Urothelium cell line (cell line): ENCODE measurements around the gene ERC1.
"Not testable (repeated sequence)": the region's sequence is repeated elsewhere in the genome, so short reads cannot be mapped to it uniquely, and the experiment has no call there.

Source experiments
- DNase-seq: peaks from one replicate; pipeline ENCODE4 v3.0.0; 2011; ENCODE audit warnings: low spot score, mixed read lengths
- FAIRE-seq: peaks from 2 replicates; lab custom pipeline; 2011; peaks lifted over from hg19 to GRCh38; lab: Jason Lieb, UNC

Gene ERC1

DNA sequence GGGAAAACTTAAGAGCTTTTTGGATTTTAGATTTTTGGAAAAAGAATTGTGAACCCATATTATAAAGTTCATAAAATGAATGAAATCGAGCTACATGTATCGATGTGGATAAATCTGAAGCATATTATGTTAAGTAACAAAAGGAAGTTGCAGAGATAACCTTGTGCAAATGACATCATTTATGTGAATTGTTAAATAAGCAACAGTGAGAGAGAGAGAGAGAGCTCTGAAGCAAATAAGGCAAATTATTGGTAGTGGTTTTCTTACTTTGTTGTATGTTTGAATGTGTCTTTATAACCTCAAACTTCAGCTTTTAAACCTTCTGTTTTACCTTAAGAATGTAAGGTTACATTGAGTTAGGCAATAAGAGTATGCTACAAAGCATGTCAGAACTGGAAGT is 78.8 kb downstream of the ERC1 start:
- DNase-seq, result no peak
- FAIRE-seq, result no peak

DNA sequence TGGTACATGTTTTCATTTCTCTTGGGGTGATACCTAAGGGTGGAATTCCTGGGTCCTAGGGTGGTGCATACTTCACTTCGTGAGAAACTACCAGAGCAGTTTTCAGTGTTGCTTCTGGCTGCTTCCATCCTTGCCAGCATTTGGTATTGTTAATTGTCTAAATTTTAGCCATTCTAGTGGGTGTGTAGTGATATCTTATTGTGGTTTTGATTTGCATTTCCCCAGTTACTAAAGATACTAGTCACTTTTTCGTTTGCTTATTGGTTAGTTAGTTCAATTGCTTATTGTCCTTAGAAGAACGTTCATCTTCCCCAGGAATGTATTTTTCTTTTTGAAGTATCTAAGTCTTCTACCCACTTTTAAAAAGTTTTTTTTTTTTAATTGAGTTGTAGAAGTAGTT is 80.2 kb downstream of the ERC1 start:
- no peak for FAIRE-seq
- no peak for DNase-seq

DNA sequence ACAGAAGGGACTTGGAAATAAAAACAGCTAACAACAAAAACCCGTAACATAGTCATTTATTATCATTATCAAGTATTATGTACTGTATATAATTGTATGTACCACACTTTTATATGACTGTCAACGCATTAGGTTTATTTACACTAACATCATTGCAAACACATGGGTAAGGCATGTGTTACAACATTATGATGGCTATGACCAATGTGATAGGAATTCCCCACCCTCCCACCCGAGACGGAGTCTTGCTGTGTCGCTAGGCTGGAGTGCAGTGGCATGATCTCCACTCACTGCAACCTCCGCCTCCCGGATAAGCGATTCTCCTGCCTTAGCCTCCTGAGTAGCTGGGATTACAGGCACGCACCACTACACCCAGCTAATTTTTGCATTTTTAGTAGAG is 82.6 kb downstream of the ERC1 start:
- DNase-seq, result no peak
- FAIRE-seq, result no peak

DNA sequence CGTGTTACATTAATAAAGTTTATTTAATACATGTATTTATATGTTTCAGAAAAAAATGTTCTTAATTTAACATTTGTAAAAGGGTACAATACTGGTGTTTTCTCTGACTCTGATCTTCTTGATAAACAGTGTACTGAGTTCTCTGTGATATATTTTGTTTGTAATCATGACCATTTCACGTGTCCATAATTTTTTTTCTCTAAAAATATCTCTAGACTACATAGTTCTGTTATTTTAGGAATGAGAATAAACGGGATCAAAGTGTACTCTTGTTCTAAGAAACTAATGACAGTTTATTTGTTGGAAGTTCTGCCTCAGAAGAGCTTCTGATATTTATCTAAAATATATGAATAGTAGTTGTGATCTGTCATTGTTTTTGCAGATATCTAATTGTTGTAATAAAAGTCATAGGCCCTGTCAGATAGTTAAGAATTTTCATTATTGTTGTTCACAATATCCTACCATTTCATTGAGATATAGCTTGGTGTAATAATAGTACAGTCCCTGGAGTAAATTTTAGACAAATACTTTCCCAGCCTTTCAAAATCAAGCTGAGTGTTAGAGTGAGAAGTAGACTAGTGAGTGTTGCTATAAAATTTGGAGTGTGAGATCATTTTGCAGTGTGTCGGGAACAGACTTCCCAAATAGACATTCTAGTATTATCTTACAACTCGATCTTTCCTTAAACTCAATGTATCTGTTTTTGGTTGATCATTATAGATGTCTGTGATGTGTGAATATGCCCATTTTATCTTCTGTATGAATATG is 86.2 kb downstream of the ERC1 start:
- DNase-seq (no peak), FAIRE-seq (no peak)

DNA sequence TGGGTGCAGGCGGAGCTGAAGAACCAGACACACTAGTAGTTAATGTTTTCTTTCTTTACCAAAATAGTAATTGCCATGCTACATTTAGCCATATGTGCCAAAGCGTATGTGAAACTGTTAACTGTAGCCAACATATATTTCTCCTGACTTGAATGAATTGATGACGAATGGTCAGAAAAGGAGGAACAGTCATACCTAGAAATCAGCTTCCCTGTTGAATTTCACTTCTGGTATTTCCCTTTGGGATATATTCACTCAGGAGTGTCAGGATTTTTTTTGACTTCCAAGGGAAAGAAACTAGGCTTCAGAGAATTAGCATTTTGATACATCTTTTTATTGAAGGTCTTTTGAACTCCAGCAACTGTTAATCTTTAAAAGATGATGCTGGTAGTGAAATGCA is 87.0 kb downstream of the ERC1 start:
- no peak for FAIRE-seq

DNA sequence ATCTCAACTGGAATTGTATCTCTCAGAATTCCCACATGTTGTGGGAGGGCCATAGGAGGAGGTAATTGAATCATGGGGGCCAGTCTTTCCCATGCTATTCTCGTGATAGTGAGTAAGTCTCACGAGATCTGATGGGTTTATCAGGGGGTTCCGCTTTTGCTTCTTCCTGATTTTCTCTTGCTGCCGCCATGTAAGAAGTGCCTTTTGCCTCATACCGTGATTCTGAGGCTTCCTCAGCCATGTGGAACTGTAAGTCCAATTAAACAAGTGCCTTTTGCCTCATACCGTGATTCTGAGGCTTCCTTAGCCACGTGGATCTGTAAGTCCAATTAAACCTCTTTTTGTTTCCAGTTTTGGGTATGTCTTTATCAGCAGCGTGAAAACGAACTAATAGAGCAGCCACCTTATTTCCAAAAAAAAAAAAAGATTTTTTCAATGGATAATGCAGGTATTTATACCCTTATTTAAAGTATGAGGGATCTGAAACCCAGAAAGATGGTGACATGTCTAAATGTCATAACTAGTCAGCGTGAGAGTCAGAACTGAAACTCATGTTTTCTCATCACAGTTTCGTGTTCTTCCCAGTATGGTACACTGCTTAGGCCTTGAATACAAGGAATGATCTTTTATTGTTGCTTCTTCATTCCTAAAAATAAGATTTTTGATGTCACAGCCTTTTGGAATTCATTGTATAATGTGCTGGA is 89.6 kb downstream of the ERC1 start:
- no peak for DNase-seq
- no peak for FAIRE-seq

More for the DNA sequence above, 87.0 kb downstream of the ERC1 start:
- DNase-seq, result no peak

DNA sequence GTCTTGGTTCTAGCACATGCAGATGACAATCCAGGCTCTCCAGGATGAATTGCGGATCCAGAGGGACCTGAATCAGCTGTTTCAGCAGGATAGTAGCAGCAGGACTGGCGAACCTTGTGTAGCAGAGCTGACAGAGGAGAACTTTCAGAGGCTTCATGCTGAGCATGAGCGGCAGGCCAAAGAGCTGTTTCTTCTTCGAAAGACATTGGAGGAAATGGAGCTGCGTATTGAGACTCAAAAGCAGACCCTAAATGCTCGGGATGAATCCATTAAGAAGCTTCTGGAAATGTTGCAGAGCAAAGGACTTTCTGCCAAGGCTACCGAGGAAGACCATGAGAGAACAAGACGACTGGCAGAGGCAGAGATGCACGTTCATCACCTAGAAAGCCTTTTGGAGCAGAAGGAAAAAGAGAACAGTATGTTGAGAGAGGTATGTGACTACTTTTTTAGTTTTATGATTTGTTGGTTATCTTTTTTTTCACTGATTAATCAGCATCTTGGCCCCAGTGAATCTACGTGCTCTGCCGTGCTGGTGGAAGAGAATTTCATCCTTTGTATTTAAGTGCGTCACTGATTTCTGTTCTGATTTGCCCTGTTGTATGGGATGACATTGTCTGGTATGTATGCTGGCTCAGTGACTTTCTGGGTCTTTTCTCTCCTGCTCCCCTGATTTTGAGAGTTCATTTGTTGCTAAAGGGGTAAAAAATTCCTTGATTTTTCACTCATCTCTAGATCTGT is 92.3 kb downstream of the ERC1 start:
- no peak for FAIRE-seq
- DNase-seq, result no peak

DNA sequence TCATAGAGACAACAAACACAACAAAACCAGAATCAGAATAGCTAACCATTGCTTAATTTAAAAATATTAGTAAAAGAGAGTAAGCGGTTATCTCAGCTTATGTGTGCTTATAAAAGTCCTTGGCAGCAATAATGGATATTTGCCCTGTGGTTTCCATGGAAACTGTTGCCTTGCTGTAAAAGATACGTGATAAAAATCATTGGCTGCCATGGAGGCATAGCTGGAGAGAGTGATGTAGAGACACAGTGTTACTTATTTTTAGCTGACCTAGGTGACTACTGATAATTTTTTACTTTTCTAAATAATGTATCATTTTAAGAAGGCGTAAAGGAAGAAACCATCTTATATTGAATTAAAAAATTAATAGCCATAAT is 92.9 kb downstream of the ERC1 start:
- FAIRE-seq, result no peak
- no peak for DNase-seq

DNA sequence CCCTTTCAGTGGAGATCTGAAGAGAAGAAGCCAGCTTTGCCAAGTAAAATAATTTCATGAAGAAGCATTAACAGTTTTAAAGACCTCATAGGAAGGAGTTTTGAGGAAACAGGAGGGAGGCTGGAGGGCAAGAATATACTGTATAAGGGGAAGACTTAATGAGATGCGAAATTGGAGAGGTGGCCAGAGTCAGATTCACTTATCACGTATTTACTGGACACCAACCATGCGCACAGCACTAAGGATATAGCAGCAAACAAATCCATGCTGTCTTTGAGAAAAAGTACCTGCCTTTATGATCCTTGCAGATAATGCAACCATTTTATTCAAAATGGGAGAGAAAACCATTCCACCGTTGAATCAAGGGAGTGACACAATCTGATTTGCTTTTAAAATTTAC is 100.3 kb downstream of the ERC1 start:
- DNase-seq (no peak), FAIRE-seq (no peak)

DNA sequence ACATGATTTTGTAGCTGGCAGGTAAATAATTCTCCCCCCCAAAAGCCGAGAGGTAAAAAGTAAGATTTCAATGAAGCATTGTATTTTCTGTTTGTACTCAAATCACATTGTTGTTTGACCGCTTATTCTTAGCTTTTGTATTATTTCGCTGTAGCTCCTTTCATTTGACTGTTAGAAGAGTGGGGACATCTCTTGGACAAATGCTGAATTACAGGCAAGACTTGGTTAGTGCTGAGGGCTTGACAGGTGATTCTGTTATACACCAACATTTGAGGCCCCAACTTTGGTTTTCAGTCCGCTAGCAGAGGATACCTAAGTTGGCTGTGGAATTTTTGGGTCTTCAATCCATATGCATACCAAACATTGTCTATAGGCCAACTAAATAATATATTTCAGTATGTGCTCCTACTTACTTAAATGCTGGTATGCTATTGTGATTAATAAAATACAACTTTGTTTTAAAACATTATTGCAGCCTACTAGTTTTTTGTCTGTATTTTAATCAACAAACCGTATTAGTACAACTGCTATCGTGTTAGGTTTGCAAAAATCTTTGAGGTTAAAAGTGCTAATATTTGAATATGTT is 102.2 kb downstream of the ERC1 start:
- FAIRE-seq (no peak), DNase-seq (peak; percentile 54)

DNA sequence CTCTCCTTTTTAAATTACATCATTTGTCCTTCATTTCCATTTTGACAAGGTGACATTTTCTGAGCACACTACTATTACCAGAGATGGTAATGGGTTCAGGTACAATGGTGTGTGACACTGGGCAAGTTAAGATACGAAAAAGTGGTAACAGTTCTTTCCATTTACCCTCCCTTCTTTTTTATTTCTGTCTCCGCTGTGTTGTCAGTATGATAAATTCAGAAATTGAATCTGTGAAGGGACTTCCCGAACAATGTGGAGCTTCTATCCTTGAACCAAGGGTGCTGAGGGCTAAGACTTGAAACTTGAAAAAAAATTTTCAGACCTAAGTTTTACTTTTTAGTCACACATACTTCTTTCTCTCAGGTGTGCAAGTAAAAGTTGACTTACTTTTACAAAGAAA is 103.7 kb downstream of the ERC1 start:
- DNase-seq (no peak), FAIRE-seq (no peak)

DNA sequence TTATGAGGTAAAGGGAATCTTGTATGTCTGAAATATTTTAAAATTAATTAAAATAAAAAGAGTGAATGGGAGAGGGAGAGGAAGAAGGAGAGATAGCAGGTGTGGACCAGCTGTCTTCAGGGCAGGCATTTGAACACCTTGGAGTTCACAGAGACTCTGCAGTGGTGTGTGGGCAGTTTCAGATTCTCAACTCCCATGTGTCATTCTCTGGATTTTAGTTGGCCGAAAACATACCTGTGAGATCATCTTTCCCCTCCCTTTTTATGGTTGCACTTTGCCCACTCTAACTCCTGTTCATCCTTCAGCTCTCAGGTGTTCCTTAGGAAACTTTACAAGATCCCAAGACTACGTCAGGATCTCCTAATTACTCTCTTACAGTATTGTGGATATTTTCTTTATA is 108.1 kb downstream of the ERC1 start:
- DNase-seq (no peak), FAIRE-seq (no peak)

DNA sequence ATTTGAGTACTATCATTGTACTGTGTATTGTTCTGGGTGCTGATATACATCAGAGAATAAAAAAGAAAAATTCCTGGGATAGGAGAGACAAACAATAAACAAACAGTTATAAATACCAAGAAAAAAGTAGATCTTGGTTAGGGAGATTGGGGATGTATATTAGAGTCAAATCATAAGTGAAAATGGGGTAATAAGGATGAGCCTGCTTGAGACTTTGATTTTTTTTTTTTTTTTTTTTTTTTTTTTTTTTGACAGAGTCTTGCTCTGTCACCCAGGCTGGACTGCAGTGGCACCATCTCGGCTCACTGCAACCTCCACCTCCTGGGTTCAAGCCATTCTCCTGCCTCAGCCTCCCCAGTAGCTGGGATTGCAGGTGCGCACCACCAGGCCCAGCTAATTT is 108.6 kb downstream of the ERC1 start:
- DNase-seq, FAIRE-seq: not testable (repeated sequence)

DNA sequence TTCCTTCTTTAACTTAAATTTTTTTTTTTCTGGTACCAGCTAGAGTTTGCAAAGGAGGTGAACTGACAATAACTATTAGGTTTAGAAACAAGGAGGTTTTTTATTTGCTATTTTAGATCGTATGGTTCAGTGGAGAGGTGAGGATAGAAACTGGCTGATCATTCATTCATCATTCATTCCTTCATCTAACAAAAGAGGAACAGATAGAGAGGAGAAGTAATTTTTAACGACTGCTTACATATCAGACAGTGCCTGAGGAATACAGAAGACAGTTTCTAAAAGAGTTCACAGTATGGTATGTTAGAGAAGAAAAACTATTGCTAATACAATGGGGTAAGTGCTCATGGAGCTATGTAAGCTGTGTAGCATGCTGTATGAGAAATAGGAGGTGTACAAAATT is 111.1 kb downstream of the ERC1 start:
- DNase-seq (no peak), FAIRE-seq (no peak)

DNA sequence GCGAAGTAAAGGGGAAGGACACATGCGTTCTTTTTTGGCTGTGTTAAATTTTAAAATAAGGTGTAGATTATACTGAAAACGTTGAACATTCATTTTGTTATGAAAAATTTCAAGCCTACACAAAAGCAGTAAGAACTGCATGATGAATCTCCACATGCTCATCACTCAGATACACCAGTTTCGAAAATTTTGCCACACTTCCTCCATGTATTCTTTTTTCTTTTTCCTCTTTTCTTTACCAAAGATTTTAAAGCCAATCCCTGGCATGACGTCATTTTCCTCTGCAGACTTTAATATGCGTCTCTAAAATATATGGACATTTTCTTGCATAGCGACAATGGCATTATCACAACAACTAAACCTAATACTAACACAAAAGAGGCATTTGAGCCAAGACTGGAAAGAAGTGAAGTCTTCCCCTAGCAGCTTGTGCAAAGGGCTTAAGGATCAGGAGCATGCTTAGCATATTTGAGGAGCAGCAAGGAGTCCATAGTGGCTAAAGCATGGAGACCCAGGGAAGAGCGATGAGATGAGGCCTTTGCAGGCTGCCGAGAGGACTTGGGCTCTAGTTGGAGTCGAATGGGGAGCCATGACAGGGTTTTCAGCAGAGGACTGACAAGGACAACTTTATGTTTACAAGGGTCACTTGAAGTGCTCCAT is 111.9 kb downstream of the ERC1 start:
- FAIRE-seq (no peak), DNase-seq (no peak)

DNA sequence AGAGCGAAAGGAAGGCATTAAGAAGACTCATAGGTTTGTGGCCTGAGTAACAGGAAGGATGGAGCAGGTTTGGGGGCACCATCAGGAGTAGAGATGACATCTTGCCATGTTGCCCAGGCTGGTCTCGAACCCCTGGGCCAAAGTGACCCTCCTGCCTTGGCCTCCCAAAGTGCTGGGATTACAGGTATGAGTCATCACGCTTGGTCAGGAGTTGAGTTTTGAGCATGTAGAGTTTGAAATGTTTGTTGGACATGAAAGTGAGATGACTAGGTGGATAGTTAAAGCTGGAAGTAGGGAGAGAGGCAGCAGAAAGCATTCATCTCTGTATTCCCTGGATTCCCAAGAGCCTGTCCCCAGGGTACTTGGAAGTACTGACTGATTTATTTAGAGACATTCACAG is 112.6 kb downstream of the ERC1 start:
- FAIRE-seq (no peak), DNase-seq (no peak)

DNA sequence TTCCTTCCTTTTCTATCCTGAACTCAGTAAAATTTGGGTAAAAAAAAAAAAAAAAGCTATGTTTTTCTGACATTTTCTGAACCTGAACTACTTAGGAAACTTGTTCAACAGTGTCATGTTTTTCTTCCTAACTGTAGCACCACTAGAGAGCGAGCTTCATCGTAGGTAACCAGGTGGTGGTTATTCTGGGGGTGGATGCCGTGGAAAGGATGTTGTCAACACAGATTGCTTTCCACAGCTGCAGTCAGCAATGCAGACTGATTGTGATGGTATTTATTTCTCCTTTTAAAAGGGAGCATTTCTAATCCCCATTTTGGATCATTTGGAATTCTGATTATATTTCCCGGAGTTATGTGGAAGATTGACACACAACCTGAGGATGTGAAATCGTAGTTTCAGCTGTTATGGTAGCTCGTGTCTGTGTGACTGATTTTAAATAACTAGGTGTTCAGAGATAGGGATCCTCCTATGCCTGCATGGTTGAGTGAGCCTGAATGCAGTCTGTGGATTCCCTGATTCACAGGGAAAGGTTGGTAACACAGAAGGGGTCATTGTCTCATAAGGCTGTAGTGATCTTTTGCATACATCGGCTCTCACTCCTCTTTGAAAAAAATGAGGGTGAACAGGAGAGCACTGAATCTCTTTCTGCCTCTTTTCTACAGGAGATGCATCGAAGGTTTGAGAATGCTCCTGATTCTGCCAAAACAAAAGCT is 113.2 kb downstream of the ERC1 start:
- no peak for DNase-seq
- FAIRE-seq, result peak; percentile 40

DNA sequence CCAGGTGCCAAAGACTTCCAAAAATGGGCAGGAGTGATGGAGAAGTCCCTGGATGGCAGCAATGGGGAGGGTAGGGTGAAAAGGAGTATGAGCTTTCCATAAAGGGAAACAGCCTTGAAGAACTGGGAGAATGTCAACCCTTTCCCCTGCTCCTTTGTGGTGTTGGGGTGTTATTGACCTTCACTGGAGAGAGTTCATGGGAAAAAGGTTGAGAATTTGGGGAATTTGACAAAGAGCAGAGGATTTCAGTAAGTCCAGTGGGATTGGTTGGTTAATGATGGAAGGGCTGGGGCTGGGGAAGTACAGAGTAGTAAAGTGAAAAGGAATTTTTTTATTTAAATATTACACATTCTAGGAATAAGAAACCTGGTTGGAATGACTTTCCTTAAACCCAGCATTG is 116.6 kb downstream of the ERC1 start:
- no peak for FAIRE-seq
- DNase-seq, result no peak

DNA sequence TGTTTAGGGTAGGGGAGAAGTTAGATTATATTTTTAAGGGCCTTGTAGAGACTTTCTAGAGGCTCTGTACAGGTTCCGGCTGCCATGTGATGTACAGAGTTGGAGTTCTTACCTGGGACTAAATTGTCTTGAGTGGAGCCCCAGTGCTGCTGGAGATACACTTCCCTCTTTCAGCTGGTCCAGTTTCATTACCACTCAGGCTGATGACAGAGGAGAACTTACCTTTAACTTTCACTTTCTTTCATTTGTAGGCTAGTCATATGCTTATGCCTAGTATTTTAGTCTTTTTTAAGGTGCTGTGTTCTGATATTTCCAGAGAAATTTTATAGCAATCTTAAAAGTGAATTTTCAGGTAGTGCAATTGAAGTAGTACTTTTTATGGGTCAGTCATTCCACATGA is 117.3 kb downstream of the ERC1 start:
- DNase-seq (no peak), FAIRE-seq (no peak)

DNA sequence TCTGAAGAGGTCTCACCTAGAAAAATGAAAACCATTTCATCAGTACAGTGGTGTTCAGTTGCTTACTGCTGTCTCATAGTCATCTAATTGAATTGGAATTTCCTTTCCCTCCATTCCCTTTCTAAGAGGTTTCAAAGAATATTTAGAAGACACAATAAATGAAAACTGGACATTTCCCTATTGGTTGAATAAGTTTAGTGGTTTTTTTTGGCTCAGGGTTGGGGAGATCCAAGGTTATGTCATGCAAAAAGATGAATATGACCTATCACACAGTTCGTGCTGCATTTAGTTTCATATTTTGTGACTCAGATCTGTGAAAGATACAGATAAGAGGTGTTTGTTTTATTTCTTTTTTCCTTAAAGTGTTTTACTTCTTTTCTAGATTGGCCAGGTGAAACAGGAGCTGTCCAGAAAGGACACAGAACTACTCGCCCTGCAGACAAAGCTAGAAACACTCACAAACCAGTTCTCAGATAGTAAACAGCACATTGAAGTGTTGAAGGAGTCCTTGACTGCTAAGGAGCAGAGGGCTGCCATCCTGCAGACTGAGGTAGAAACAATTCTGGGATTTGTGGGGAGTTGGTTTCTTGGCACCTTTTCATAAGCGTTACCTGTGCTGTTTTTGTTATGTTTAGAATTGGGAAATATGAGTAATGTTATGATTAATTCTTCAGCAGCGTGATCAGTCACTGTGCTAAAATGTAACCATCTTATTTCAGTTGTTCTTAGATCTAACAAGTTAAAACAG is 124.6 kb downstream of the ERC1 start:
- FAIRE-seq (no peak), DNase-seq (no peak)
